Measurements from ENCODE around the gene CCDC82.

GRCh38 chr11:96310236-96310635, 79.5 kb downstream of the CCDC82 start:
- TF ChIP-seq EZH2phosphoT487 (IDR thresholded peaks at IDR 0.05; ENCODE audit: low read length) = no peak
- no peak for TF ChIP-seq CTCF (IDR thresholded peaks at IDR 0.05; ENCODE audit: low read length)
- no peak for TF ChIP-seq EZH2 (optimal IDR thresholded peaks at IDR 0.05; ENCODE audit: low read depth, low read length)
